Common myeloid progenitor, CD34-positive (primary cell): ENCODE results near the gene ZFHX3.

ENCODE experiments used
- CTCF ChIA-PET: fragments of 350-600 bp; sonication (Branson Sonifier 250); formaldehyde crosslinking; loops from one replicate; lab custom pipeline; 2021; ENCODE audit warnings: antibody characterized with exemption; lab: Charles Lee
- POLR2A ChIA-PET: fragments of 350-600 bp; sonication (Branson Sonifier 250); formaldehyde crosslinking; loops from one replicate; lab custom pipeline; 2021; ENCODE audit warnings: antibody characterized with exemption; lab: Charles Lee
- DNase-seq, 3 donors: peaks; one replicate each; pipeline versions ENCODE4 v3.0.0 to v3.0.0-alpha.2; 2013
- H3K27ac ChIP-seq, 2 experiments: 1 replicate in 1 of 2; 2 replicates in 1 of 2; pipeline ENCODE4 v1.7.0; 2013; ENCODE audit warnings: inconsistent platforms in 2 of 2, low read length in 2 of 2, mild to moderate bottlenecking in 2 of 2, low read depth in 1 of 2, moderate library complexity in 1 of 2; ENCODE audit not compliant: severe bottlenecking in 2 of 2, insufficient read depth in 1 of 2, poor library complexity in 1 of 2
- H3K27me3 ChIP-seq, 5 experiments: replicated peaks in 2 of 5; 1 replicate in 3 of 5; 2 replicates in 2 of 5; pipeline versions ENCODE4 v1.6.1 to v1.7.0; 2013; ENCODE audit warnings: low read length in 4 of 5, mild to moderate bottlenecking in 2 of 5, moderate library complexity in 2 of 5, inconsistent platforms in 1 of 5; ENCODE audit not compliant: insufficient read depth in 5 of 5, control insufficient read depth in 4 of 5
- H3K36me3 ChIP-seq, 4 experiments: 1 replicate in 2 of 4; 2 replicates in 2 of 4; pipeline versions ENCODE4 v1.6.1 to v1.7.0; 2013; ENCODE audit warnings: low read length in 3 of 4, control low read depth in 1 of 4, mild to moderate bottlenecking in 1 of 4; ENCODE audit not compliant: control insufficient read depth in 4 of 4, insufficient read depth in 4 of 4
- H3K4me1 ChIP-seq, 4 experiments: 1 replicate in 3 of 4; 2 replicates in 1 of 4; pipeline versions ENCODE4 v1.6.1 to v1.7.1; 2013; ENCODE audit warnings: low read length in 3 of 4, mild to moderate bottlenecking in 3 of 4, control low read depth in 1 of 4, inconsistent platforms in 1 of 4, moderate library complexity in 1 of 4; ENCODE audit not compliant: control insufficient read depth in 4 of 4, insufficient read depth in 4 of 4; ENCODE audit errors: control extremely low read depth in 1 of 4
- H3K4me3 ChIP-seq, 7 experiments: 1 replicate in 4 of 7; 2 replicates in 3 of 7; pipeline versions ENCODE4 v1.5.1 to v1.7.0; 2013; ENCODE audit warnings: mild to moderate bottlenecking in 7 of 7, low read length in 6 of 7, moderate library complexity in 6 of 7, inconsistent platforms in 2 of 7, low read depth in 2 of 7, control low read depth in 1 of 7; ENCODE audit not compliant: insufficient read depth in 4 of 7, control insufficient read depth in 1 of 7; ENCODE audit errors: extremely low read depth in 1 of 7
- H3K9me3 ChIP-seq, 5 experiments: 1 replicate in 4 of 5; 2 replicates in 1 of 5; pipeline versions ENCODE4 v1.6.1 to v1.7.1; 2013; ENCODE audit warnings: low read length in 4 of 5, mild to moderate bottlenecking in 2 of 5, inconsistent platforms in 1 of 5, low read depth in 1 of 5, moderate library complexity in 1 of 5; ENCODE audit not compliant: control insufficient read depth in 4 of 5, insufficient read depth in 2 of 5; ENCODE audit errors: control extremely low read depth in 1 of 5
- WGBS: methylation state at CpG from one replicate; pipeline ENCODE4 v1.1.5; 2013; ENCODE audit not compliant: insufficient coverage; 5-methylcytosine and 5-hydroxymethylcytosine counted together

ZFHX3 gene

DNA sequence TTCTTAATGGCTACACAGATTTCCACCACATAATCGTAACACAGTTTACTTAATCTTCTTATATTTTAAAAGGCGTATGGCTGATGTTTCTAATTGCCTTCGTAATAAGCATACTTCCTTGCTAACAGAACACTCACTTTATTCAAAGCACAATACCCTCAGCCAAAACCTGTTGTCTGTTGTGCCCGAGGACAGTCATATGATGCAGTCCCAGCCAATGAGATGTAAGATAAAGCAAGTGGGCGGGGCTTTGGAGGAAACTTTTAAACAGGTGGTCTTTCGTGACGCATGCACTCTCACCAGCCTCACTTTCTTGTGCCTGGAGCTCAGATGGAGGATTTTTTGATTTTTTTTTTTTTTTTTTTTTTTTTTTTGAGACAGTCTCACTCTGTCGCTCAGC is 174.1 kb downstream of the ZFHX3 start:
- 93% methylated on average over 4 of the region's 8 CpGs for WGBS
- Histone ChIP-seq H3K36me3 (no peaks in the 10 kb centered on the region), H3K4me1 (peaks cover 10 to 51% (median 44%) of the 10 kb centered on the region in 4 experiments), H3K4me3 (no peak overlapping the region), H3K9me3 (no peaks in the 10 kb centered on the region), H3K27me3 (no peaks in the 10 kb centered on the region), H3K27ac (no peak overlapping the region)
- no peak for DNase-seq
- CTCF ChIA-PET, result interaction anchor here (0.6 to 1.3 kb wide), 2 partner anchors 170 to 173 kb away, joined by 3 read pairs; no protein-coding TSS in a partner anchor
- POLR2A ChIA-PET, result no interaction called here

DNA sequence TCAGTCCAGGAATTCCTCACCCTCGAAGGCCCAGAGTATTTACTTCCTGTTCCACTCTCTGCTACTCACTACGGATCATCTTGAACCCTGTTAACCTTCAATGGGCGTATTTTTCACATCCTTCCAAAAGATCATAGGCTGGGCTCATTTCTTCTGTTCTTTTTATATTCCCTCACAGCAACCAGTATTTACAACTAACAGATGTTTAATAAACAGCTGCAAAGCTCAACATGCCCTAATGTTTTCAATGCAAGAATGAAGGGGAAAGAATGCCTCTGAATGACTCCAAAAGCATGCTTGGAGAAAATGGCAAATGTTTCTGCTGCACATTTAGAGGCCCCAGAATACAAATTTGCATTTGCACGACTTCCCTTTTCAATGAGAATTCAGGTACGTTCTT is 174.9 kb downstream of the ZFHX3 start:
- POLR2A ChIA-PET, result no interaction called here
- H3K27me3 ChIP-seq, result no peaks in the 10 kb centered on the region
- no peak for DNase-seq
- H3K27ac ChIP-seq, result no peak overlapping the region
- 85% methylated on average over 4 of the region's 5 CpGs for WGBS
- no peaks in the 10 kb centered on the region for H3K9me3 ChIP-seq
- no peak overlapping the region for H3K4me3 ChIP-seq
- peaks cover 10 to 42% (median 37%) of the 10 kb centered on the region in 4 experiments for H3K4me1 ChIP-seq
- no peaks in the 10 kb centered on the region for H3K36me3 ChIP-seq
- CTCF ChIA-PET, result interaction anchor here (0.8 to 1.3 kb wide), 2 partner anchors 40 to 174 kb away, joined by 3 read pairs; no protein-coding TSS in a partner anchor

DNA sequence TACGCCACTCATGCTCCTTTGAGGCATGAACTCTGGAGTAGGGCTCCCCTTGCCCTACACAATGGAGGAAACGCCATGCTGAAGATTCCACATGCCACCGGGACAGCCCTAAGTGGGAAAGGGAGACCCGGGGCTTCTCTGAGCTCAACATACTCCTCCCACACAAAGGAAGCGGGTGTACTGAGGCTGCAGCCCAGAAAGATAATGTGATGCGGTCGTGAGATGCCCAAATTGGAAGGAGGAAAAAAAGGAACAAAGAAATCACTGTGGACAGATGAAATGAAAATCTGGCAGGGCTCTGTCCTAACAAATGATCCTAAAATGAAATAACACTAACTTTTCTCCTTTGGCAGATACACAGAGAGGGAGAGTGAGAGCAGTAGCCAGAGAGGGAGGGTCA is 182.1 kb downstream of the ZFHX3 start:
- Histone ChIP-seq H3K27ac (no peak overlapping the region), H3K4me1 (no peaks in the 10 kb centered on the region), H3K9me3 (no peaks in the 10 kb centered on the region), H3K27me3 (no peaks in the 10 kb centered on the region), H3K36me3 (peaks cover 0 to 7% (median 2%) of the 10 kb centered on the region in 4 experiments), H3K4me3 (no peak overlapping the region)
- ChIA-PET CTCF (interaction anchor here (1.5 kb wide), 1 partner anchor 9 kb away, joined by 3 read pairs; no protein-coding TSS in a partner anchor), POLR2A (no interaction called here)
- 97% methylated on average over 5 of the region's 7 CpGs for WGBS
- no peak for DNase-seq

DNA sequence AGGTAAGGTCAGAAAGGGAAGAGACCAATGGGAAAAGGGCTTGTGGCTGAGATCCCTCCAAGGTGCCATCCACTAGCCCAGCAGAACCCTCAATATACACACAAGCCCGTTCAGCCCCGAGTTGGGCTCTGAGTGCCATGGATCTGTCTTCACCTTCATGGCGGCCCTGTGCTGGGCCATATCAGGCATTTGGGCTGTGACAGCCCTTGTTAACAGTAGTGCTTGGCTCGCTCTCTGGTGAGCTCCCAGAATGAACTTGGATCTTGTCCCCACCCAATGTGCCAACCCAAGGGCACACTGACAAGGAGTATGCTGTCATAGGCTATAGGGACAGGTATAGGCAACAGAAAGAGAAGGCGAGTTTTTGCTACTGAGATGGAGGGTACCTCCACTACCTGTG is 182.7 kb downstream of the ZFHX3 start:
- H3K4me3 ChIP-seq, result no peak overlapping the region
- ChIA-PET POLR2A (no interaction called here), CTCF (interaction anchor here (1.5 kb wide), 1 partner anchor 9 kb away, joined by 3 read pairs; no protein-coding TSS in a partner anchor)
- no peaks in the 10 kb centered on the region for H3K27me3 ChIP-seq
- H3K9me3 ChIP-seq, result no peaks in the 10 kb centered on the region
- 97% methylated on average over 5 of the region's 5 CpGs for WGBS
- H3K36me3 ChIP-seq, result peaks cover 0 to 7% (median 2%) of the 10 kb centered on the region in 4 experiments
- DNase-seq, result no peak
- H3K27ac ChIP-seq, result no peak overlapping the region
- no peaks in the 10 kb centered on the region for H3K4me1 ChIP-seq

DNA sequence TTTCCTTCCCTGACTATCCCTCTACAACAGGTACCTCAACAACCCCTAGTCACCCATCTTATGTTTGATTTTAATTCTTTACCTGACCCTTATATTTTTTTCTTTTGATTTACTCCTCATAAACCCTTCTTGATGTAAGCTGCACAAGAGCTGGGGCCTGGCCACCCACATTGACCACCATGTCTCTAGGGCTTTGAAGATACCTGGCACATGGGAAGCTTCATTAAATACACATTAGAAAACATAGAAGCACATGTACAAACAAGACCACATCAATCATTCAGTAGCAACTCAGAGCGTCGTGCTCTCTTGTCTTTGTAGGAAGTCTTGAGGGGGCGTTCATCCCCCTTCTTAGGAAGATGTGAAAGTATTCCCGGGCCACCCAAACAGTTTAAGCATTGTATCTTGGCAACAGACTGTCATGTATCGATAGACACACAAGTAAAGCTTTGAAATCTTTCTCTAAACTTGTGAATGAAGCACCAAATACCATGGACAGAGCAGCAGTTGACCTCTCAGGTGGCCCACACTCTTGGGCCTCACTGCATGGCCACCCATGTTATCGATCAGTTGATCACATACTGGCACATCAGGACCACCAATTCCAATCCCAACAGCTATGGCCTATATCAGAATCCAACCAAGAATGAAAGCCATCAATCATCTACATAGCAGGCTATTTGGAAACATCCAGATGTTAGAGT is 183.6 kb downstream of the ZFHX3 start:
- Histone ChIP-seq H3K36me3 (peaks cover 0 to 7% (median 2%) of the 10 kb centered on the region in 4 experiments), H3K4me3 (no peak overlapping the region), H3K9me3 (no peaks in the 10 kb centered on the region), H3K27ac (no peak overlapping the region), H3K4me1 (no peaks in the 10 kb centered on the region), H3K27me3 (no peaks in the 10 kb centered on the region)
- ChIA-PET POLR2A (no interaction called here), CTCF (interaction anchor here (1.2 kb wide), 1 partner anchor 32 kb away, joined by 3 read pairs; no protein-coding TSS in a partner anchor)
- WGBS, result 94% methylated on average over 3 of the region's 6 CpGs
- DNase-seq, result no peak

DNA sequence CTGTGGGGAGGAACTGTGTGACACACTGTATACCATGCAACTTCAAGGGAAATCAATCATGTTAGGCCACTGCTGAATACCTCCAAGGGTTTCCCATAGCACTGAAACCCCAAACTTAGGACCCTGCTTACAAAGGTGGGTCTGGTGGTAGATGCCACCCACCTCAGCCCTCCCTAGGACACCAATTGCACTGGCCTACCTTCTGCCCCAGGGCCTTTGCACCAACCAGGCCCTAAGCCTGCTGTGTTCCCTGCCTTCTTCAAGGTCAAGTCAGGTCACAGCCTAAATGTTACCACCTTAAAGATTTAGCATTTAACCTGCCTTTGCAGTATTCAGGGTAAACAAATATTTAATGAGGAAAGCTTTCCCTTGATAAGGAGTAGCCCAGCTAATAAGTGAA is 185.8 kb downstream of the ZFHX3 start:
- DNase-seq, result no peak
- Histone ChIP-seq H3K9me3 (no peaks in the 10 kb centered on the region), H3K27me3 (no peaks in the 10 kb centered on the region), H3K4me1 (peaks cover 0 to 4% (median 1%) of the 10 kb centered on the region in 4 experiments), H3K36me3 (peaks cover 0 to 7% (median 2%) of the 10 kb centered on the region in 4 experiments), H3K27ac (no peak overlapping the region), H3K4me3 (no peak overlapping the region)
- ChIA-PET CTCF (interaction anchor here (1.2 kb wide), 1 partner anchor 14 kb away, joined by 3 read pairs; no protein-coding TSS in a partner anchor), POLR2A (no interaction called here)
